ENCODE results near the gene UBE2Q2. TPM values are rescaled to one million over a fixed set of nuclear protein-coding genes. Genes with fewer than 3 reads are reported as not detected.

Gene UBE2Q2
- polyA plus RNA-seq, 2 of the 4 experiments (the other 2 are of a cell fraction), result 36.5 to 50.6 TPM

- no peak for TF ChIP-seq E2F6 (IDR thresholded peaks at IDR 0.05; ENCODE audit: borderline replicate concordance, low read depth)
- TF ChIP-seq EHF (CRISPR knock-in tag; IDR thresholded peaks at IDR 0.05), result no peak
- no peak for TF ChIP-seq RNF2 (IDR thresholded peaks at IDR 0.05; ENCODE audit: borderline replicate concordance, low read depth)
Measured at GRCh38 chr15:75918135-75918534, 74.9 kb downstream of the UBE2Q2 start (continued).

DNA sequence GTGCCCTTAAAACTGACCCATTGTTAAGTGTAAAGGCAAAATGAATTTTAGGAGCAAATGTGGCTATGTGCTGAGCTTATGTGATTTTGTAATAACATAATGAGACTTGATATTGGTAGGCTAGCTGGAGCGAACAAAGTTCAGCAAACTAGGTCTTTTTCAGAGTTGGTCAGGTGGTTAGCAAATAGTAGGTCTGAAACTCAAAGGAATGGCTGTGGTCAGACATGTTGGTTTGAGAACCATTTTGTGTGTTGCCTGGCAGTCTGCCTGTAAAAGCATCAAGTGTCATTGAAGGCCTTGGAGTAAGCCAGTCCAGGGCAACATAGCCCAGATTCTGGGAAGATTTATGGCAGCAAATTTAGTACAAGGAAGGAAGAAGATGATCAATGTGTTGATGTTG lies 76.8 kb downstream of the UBE2Q2 start:
- CTCF ChIA-PET, result interaction anchor here (2.1 to 6.6 kb wide), 2 partner anchors 10 to 110 kb away, joined by 11 to 55 read pairs; no protein-coding TSS in a partner anchor
- no peak for DNase-seq (ENCODE audit: low read depth in 1 of 2, low spot score in 1 of 2)
- no peak for ATAC-seq
- 97% methylated on average over 1 of the region's 1 CpG for WGBS (ENCODE audit: missing lambda C conversion rate)
- Histone ChIP-seq H3K9me3 (no peaks in the 10 kb centered on the region), H3K4me2 (no peak overlapping the region), H3K4me1 (peaks cover 20% of the 10 kb centered on the region; the same call in 2 of the 3 replicates), H3K4me3 (no peak overlapping the region), H3K27ac (no peak overlapping the region)
- no peak for FAIRE-seq
- POLR2A ChIA-PET, result no interaction called here
- TF ChIP-seq ESRRA (IDR thresholded peaks at IDR 0.05; ENCODE audit: borderline replicate concordance, low read length) (no peak), MAZ (IDR thresholded peaks at IDR 0.05; ENCODE audit: borderline replicate concordance, low read depth, low read length) (no peak), JUNB (IDR thresholded peaks at IDR 0.05) (no peak), RNF2 (IDR thresholded peaks at IDR 0.05; ENCODE audit: borderline replicate concordance, low read depth) (no peak), SREBF2 (IDR thresholded peaks at IDR 0.05) (no peak), ZFP36 (IDR thresholded peaks at IDR 0.05; ENCODE audit: borderline replicate concordance, partially characterized antibody) (no peak), RFX5 (IDR thresholded peaks at IDR 0.05) (no peak), GATA3 (IDR thresholded peaks at IDR 0.05; ENCODE audit: borderline replicate concordance) (no peak), CBX2 (IDR thresholded peaks at IDR 0.05; ENCODE audit: borderline replicate concordance, low read depth) (no peak), HDAC2 (IDR thresholded peaks at IDR 0.05) (no peak)

DNA sequence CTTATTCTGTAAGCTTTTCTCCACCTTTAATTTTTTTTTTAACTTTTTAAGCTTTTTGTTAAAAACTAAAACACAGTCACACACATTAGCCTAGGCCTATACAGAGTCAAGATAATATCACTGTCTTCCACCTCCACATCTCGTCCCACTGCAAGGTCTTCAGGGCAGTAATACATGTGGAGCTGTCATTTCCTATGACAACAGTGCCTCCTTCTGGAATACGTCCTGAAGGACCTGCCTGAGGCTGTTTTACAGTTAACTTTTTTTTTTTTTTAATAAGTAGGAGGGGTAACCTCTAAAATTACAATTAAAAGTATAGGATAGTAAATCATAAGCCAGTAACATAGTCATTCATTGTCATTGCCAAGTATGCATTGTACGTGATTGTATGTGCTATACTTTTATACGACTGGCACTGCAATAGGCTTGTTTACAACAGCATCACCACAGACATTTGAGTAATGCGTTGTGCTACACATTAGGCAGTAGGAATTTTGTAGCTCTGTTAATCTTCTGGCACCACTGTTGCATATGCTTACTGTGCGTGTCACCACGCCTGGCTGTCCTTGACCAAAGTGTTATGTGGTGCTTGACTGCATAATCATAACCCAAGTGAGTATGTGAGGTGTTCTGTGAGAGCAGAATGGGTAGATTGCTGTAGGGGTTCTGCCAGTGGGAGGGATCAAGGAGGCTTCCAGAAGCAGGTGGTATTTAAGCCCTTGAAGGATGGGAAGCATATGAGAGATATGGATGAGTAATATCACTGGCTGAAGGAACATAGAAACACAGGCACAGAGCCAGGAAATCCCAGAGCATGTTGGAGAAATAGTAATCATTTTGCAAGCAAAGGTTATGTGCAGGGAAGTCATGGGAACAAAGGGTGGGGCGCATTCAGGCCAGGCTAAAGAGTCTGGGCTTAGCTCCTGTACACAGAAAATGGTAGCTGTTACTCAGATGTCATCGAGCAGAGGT lies 78.8 kb downstream of the UBE2Q2 start:
- Histone ChIP-seq H3K4me2 (no peak overlapping the region), H3K9me3 (no peaks in the 10 kb centered on the region), H3K4me3 (no peak overlapping the region), H3K4me1 (peaks cover 20% of the 10 kb centered on the region; the same call in 2 of the 3 replicates), H3K27ac (no peak overlapping the region)
- TF ChIP-seq, protein P1, sequence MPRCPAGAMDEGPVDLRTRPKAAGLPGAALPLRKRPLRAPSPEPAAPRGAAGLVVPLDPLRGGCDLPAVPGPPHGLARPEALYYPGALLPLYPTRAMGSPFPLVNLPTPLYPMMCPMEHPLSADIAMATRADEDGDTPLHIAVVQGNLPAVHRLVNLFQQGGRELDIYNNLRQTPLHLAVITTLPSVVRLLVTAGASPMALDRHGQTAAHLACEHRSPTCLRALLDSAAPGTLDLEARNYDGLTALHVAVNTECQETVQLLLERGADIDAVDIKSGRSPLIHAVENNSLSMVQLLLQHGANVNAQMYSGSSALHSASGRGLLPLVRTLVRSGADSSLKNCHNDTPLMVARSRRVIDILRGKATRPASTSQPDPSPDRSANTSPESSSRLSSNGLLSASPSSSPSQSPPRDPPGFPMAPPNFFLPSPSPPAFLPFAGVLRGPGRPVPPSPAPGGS (IDR thresholded peaks at IDR 0.05), result no peak
- TF ChIP-seq MAFK (IDR thresholded peaks at IDR 0.05; ENCODE audit: partially characterized antibody) (no peak), FOXS1 (CRISPR knock-in tag; IDR thresholded peaks at IDR 0.05) (no peak), CHD4 (IDR thresholded peaks at IDR 0.05; ENCODE audit: borderline replicate concordance) (no peak), SMC3 (IDR thresholded peaks at IDR 0.05) (peak; percentile 40; the same call in 2 of the 3 replicates), RAD21 (conservative IDR thresholded peaks at IDR 0.05 in 1 of 2, IDR thresholded peaks at IDR 0.05 in 1 of 2) (peak; percentile 54 to 66; a peak in 4 of 5 replicates)
- TF ChIP-seq, protein P2, sequence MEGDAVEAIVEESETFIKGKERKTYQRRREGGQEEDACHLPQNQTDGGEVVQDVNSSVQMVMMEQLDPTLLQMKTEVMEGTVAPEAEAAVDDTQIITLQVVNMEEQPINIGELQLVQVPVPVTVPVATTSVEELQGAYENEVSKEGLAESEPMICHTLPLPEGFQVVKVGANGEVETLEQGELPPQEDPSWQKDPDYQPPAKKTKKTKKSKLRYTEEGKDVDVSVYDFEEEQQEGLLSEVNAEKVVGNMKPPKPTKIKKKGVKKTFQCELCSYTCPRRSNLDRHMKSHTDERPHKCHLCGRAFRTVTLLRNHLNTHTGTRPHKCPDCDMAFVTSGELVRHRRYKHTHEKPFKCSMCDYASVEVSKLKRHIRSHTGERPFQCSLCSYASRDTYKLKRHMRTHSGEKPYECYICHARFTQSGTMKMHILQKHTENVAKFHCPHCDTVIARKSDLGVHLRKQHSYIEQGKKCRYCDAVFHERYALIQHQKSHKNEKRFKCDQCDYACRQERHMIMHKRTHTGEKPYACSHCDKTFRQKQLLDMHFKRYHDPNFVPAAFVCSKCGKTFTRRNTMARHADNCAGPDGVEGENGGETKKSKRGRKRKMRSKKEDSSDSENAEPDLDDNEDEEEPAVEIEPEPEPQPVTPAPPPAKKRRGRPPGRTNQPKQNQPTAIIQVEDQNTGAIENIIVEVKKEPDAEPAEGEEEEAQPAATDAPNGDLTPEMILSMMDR (IDR thresholded peaks at IDR 0.05), result peak; percentile 59
- WGBS (ENCODE audit: missing lambda C conversion rate), result 80% methylated on average over 9 of the region's 9 CpGs
- ATAC-seq, result peak; percentile 70 to 85
- CTCF ChIA-PET, result interaction anchor here (0.5 to 6.6 kb wide), 22 partner anchors 8 to 672 kb away, joined by 3 to 55 read pairs (median 4); no protein-coding TSS in a partner anchor
- no peak for FAIRE-seq
- POLR2A ChIA-PET, result interaction anchor here (1.3 kb wide), 1 partner anchor 18 kb away, joined by 3 read pairs; no protein-coding TSS in a partner anchor
- DNase-seq (ENCODE audit: low read depth in 1 of 2, low spot score in 1 of 2), result peak in 1 of 2 experiments; percentile 71

Measured in A549 (cell line).